HG03196 (cell line): Measurements from ENCODE around the gene TMEM59.

Experiments used
- ATAC-seq: cut with Tn5 transposase; IDR thresholded peaks from one replicate; pipeline ENCODE4 v1.9.1; 2021; ENCODE audit not compliant: unreplicated experiment

Gene TMEM59

GRCh38 chr1:53986458-53986857 is 66.5 kb downstream of the TMEM59 start:
- no peak for ATAC-seq

GRCh38 chr1:53984726-53985125 is 68.3 kb downstream of the TMEM59 start:
- ATAC-seq, result no peak

GRCh38 chr1:53982763-53983104 is 70.3 kb downstream of the TMEM59 start:
- no peak for ATAC-seq

DNA sequence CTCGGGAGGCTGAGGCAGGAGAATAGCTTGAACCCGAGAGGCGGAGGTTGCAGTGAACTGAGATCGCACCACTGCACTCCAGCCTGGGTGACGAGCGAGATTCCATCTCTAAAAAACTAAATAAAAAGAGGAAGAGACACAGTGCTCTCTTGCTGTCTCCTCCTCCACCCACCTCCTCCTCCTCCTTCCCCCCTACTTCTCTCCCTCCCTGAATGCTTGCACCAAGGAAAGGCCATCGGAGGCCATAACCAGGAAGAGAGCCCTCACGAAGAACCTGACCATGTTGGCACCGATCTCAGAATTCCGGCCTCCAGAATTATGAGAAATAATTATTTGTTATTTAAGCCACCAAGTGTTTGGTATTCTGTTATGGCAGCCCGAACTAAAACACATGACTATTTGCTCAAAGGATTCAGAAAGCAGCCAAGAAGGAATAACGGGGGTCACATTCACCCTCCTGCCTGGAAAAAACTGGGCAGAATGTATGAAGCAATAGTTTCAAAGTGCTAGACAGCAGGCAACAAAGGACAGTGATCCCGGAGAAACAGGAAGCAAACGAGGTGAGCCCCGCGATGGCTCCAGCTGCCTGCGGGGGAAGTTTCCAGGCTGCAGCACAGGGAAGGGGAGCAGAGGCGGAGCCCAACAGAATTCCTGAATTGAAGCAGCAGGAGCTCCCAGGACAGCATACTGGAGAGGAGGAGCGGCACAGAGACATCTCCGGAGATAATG is 70.8 kb downstream of the TMEM59 start:
- ATAC-seq, result no peak

- ATAC-seq, result no peak
Measured at GRCh38 chr1:53981220-53981619, 71.8 kb downstream of the TMEM59 start.

- ATAC-seq, result no peak
Measured at GRCh38 chr1:53979712-53980450, 73.1 kb downstream of the TMEM59 start.
